A549 (cell line): Measurements from ENCODE around the gene MBOAT2.

ENCODE experiments used
- POLR2A ChIP-seq: IDR thresholded peaks from 2 replicates; pipeline ENCODE4 v1.6.1; 2012; ENCODE audit warnings: mild to moderate bottlenecking, low read length
- TF ChIP-seq, protein P1 (sequence below): fragments of >200 bp; sonication (Bioruptor Twin); formaldehyde crosslinking; IDR thresholded peaks from 3 replicates; pipeline ENCODE4 v1.5.1; 2016

DNA sequence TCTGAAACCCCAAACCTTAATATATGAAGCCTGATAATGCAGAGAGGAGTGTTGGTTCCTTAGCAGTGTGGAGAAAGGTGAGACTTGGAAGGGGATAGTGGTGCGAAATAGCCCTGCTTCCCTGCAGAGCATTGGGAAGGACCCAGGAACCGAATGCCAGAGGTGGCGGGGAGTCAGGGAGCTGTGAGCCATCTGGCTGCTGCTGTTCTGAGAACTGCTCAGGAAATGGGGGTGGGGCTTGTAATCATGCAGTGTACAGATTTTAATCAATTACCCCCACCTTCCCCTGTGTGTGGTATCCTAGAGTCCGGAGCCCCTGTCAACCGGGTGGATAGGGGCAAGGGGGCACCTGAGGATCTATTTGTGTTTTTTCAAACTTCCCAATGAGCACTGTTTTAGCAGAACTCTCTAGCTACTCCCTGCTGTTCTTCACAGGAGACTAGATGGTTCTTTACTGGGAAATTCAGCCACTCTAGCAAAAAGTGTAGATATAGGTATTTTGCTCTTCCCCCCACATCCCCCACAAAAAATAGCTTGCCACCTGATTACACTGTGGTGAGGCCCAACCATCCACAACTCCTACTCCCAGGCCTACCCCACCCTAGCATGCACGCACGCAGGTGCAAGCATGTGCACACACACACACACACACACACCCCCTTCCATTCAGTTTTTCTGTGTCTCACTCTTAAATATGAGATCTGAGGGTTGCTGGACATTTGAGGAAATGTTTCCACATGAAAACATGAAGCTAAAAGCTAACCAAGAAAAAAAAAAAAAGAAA lies 30.1 kb upstream of the MBOAT2 start:
- no peak for TF ChIP-seq POLR2A
- TF ChIP-seq, protein P1, sequence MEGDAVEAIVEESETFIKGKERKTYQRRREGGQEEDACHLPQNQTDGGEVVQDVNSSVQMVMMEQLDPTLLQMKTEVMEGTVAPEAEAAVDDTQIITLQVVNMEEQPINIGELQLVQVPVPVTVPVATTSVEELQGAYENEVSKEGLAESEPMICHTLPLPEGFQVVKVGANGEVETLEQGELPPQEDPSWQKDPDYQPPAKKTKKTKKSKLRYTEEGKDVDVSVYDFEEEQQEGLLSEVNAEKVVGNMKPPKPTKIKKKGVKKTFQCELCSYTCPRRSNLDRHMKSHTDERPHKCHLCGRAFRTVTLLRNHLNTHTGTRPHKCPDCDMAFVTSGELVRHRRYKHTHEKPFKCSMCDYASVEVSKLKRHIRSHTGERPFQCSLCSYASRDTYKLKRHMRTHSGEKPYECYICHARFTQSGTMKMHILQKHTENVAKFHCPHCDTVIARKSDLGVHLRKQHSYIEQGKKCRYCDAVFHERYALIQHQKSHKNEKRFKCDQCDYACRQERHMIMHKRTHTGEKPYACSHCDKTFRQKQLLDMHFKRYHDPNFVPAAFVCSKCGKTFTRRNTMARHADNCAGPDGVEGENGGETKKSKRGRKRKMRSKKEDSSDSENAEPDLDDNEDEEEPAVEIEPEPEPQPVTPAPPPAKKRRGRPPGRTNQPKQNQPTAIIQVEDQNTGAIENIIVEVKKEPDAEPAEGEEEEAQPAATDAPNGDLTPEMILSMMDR, result no peak
